ENCODE measurements around the gene MLIP.
"Not testable (repeated sequence)": the region's sequence is repeated elsewhere in the genome, so short reads cannot be mapped to it uniquely, and the experiment has no call there.

The MLIP gene

DNA sequence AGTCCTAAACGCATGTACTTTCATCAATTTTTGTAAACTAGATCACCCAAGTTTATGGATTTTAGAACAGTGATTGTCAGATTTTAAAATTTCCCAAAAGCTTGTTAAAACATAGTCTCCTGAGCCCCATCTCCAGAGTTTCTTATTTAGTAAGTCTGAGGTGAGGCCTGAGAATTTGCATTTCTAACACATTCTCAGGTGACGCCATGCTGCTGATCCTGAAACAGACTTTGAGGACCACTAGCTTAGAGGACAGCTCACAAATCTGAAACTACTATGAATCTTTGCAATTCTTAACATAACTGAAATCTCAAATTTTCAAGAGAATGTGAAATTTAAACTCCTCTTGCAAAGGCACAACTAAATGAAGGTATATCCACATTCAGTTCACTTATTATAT, 37.8 kb upstream of the MLIP start:
- H3K4me3 ChIP-seq (ENCODE audit: low read depth, low read length): no peak overlapping the region
- DNase-seq (ENCODE audit: low read depth): no peak
- TF ChIP-seq, protein P1, sequence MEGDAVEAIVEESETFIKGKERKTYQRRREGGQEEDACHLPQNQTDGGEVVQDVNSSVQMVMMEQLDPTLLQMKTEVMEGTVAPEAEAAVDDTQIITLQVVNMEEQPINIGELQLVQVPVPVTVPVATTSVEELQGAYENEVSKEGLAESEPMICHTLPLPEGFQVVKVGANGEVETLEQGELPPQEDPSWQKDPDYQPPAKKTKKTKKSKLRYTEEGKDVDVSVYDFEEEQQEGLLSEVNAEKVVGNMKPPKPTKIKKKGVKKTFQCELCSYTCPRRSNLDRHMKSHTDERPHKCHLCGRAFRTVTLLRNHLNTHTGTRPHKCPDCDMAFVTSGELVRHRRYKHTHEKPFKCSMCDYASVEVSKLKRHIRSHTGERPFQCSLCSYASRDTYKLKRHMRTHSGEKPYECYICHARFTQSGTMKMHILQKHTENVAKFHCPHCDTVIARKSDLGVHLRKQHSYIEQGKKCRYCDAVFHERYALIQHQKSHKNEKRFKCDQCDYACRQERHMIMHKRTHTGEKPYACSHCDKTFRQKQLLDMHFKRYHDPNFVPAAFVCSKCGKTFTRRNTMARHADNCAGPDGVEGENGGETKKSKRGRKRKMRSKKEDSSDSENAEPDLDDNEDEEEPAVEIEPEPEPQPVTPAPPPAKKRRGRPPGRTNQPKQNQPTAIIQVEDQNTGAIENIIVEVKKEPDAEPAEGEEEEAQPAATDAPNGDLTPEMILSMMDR (IDR thresholded peaks at IDR 0.05; ENCODE audit: insufficient read depth, low read depth, low read length, missing control alignments): no peak

- H3K4me3 ChIP-seq (ENCODE audit: low read depth, low read length): no peak overlapping the region
- TF ChIP-seq, protein P1 (IDR thresholded peaks at IDR 0.05; ENCODE audit: insufficient read depth, low read depth, low read length, missing control alignments): no peak
- DNase-seq (ENCODE audit: low read depth): no peak
Measured at GRCh38 chr6:54074109-54074508, 37.1 kb upstream of the MLIP start.

- no peak overlapping the region for H3K4me3 ChIP-seq (ENCODE audit: low read depth, low read length)
- DNase-seq (ENCODE audit: low read depth): no peak
- TF ChIP-seq, protein P1 (IDR thresholded peaks at IDR 0.05; ENCODE audit: insufficient read depth, low read depth, low read length, missing control alignments): no peak
Measured at GRCh38 chr6:54074578-54075195, 36.6 kb upstream of the MLIP start.

GRCh38 chr6:54076159-54076789, 35.0 kb upstream of the MLIP start:
- TF ChIP-seq, protein P1 (IDR thresholded peaks at IDR 0.05; ENCODE audit: insufficient read depth, low read depth, low read length, missing control alignments): no peak
- no peak overlapping the region for H3K4me3 ChIP-seq (ENCODE audit: low read depth, low read length)
- no peak for DNase-seq (ENCODE audit: low read depth)

DNA sequence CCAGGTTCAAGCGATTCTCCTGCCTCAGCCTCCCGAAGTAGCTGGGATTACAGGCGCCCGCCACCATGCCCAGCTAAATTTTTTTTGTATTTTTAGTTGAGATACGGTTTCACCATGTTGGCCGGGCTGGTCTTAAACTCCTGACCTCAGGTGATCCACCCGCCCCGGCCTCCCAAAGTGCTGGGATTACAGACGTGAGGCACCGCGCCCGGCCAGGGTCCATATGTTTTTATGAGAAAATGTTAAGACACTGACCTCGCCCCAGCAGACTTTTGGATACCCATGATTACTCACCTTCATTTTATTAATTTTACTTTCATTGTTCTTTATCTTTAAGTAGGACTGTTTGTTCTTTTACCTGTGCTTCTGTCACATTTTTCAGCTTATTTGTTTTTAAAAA, 29.7 kb upstream of the MLIP start:
- H3K4me3 ChIP-seq (ENCODE audit: low read depth, low read length); DNase-seq (ENCODE audit: low read depth): not testable (repeated sequence)

DNA sequence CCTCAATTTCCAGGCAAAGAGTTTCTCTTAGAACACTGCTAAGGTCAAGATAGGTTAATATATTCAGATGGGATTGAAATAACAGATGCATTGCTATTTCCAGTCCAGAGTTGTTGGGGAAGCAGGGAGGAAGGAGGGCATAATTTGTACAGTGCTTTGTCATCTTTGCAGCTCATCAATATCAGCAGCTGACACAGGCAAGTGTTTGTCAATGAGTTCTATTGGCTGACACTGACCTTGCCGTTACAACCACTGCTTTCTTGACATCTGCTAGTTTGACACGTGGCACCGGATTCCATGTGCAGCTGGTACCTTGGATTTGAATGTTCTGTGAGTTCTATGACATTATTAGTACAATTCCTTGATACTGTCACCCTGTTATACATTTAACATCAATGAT, 28.0 kb upstream of the MLIP start:
- TF ChIP-seq, protein P1 (IDR thresholded peaks at IDR 0.05; ENCODE audit: insufficient read depth, low read depth, low read length, missing control alignments): no peak
- DNase-seq (ENCODE audit: low read depth): no peak
- no peak overlapping the region for H3K4me3 ChIP-seq (ENCODE audit: low read depth, low read length)

- TF ChIP-seq, protein P1 (IDR thresholded peaks at IDR 0.05; ENCODE audit: insufficient read depth, low read depth, low read length, missing control alignments): no peak
- no peak overlapping the region for H3K4me3 ChIP-seq (ENCODE audit: low read depth, low read length)
- DNase-seq (ENCODE audit: low read depth): no peak
Measured at GRCh38 chr6:54084231-54084630, 27.0 kb upstream of the MLIP start.
